HK-2 (cell line): ENCODE measurements around the gene SPEM1.
A peak's percentile ranks its signal among the peaks of the same experiment; 100 is the strongest.

Experiments used
- DNase-seq: peaks from one replicate; pipeline ENCODE4 v3.0.0-alpha.2; 2018; ENCODE audit not compliant: unreplicated experiment

SPEM1 gene

GRCh38 chr17:7403043-7403726 is 16.9 kb upstream of the SPEM1 start:
- DNase-seq, result no peak

GRCh38 chr17:7403727-7403976 is 16.5 kb upstream of the SPEM1 start:
- DNase-seq, result no peak

- DNase-seq, result peak; percentile 99
These were observed 16.0 kb upstream of the SPEM1 start, which contains the start of gene TMEM256 for GRCh38 chr17:7403977-7404736. Gene TMEM256 (minus strand): TSS chr17:7404097. CDS start chr17:7404084, 13 bp downstream.

GRCh38 chr17:7404737-7405349 is 15.3 kb upstream of the SPEM1 start:
- DNase-seq, result peak; percentile 53

GRCh38 chr17:7405350-7406234 is 14.5 kb upstream of the SPEM1 start:
- DNase-seq, result no peak

GRCh38 chr17:7406235-7406825 is 13.8 kb upstream of the SPEM1 start:
- no peak for DNase-seq

GRCh38 chr17:7407082-7407481 is 13.0 kb upstream of the SPEM1 start:
- no peak for DNase-seq

- DNase-seq, result no peak
These were observed 12.5 kb upstream of the SPEM1 start, which contains the start of gene NLGN2 for GRCh38 chr17:7407485-7408251. Gene NLGN2 (plus strand): TSS chr17:7407845. CDS start chr17:7408256, 411 bp downstream.

GRCh38 chr17:7408252-7408727 is 11.8 kb upstream of the SPEM1 start:
- no peak for DNase-seq

- no peak for DNase-seq
These were observed 11.3 kb upstream of the SPEM1 start for GRCh38 chr17:7408863-7409262.

GRCh38 chr17:7409716-7410115 is 10.4 kb upstream of the SPEM1 start:
- DNase-seq, result no peak

GRCh38 chr17:7410634-7411426 is 9.3 kb upstream of the SPEM1 start:
- DNase-seq, result no peak

GRCh38 chr17:7411427-7411750 is 8.7 kb upstream of the SPEM1 start:
- DNase-seq, result no peak

GRCh38 chr17:7413346-7413985 is 6.7 kb upstream of the SPEM1 start:
- DNase-seq, result no peak

GRCh38 chr17:7414837-7415236 is 5.3 kb upstream of the SPEM1 start:
- no peak for DNase-seq

GRCh38 chr17:7415784-7416183 is 4.3 kb upstream of the SPEM1 start:
- DNase-seq, result no peak

GRCh38 chr17:7416323-7416722 is 3.8 kb upstream of the SPEM1 start:
- DNase-seq, result no peak

- no peak for DNase-seq
These were observed 3.0 kb upstream of the SPEM1 start for GRCh38 chr17:7417056-7417655.

- no peak for DNase-seq
These were observed 1.5 kb upstream of the SPEM1 start for GRCh38 chr17:7418472-7419152.
